GM21786 (cell line): ENCODE results near the gene CAMK2G.
"Not testable (repeated sequence)": the region's sequence is repeated elsewhere in the genome, so short reads cannot be mapped to it uniquely, and the experiment has no call there.

Experiments
- ATAC-seq: cut with Tn5 transposase; IDR thresholded peaks from one replicate; pipeline ENCODE4 v1.9.1; 2021; ENCODE audit not compliant: unreplicated experiment

Gene CAMK2G

GRCh38 chr10:73874267-73875138, at the start of gene CAMK2G:
Gene CAMK2G (minus strand): TSS chr10:73874555. CDS start chr10:73874461, 94 bp downstream.
- peak; percentile 84 for ATAC-seq

- ATAC-seq, result no peak
Observed at GRCh38 chr10:73922864-73923133, 48.4 kb upstream of the CAMK2G start.

- no peak for ATAC-seq
Observed at GRCh38 chr10:73922007-73922863, 47.9 kb upstream of the CAMK2G start.

GRCh38 chr10:73920089-73920488, 45.7 kb upstream of the CAMK2G start:
- no peak for ATAC-seq

- ATAC-seq, result not testable (repeated sequence)
Observed at GRCh38 chr10:73919481-73919880, 45.1 kb upstream of the CAMK2G start.

- no peak for ATAC-seq
Observed at GRCh38 chr10:73917566-73918305, 43.4 kb upstream of the CAMK2G start.

GRCh38 chr10:73916761-73917470, 42.6 kb upstream of the CAMK2G start:
- ATAC-seq, result no peak

- no peak for ATAC-seq
Observed at GRCh38 chr10:73915206-73915851, 41.0 kb upstream of the CAMK2G start.

GRCh38 chr10:73914036-73914435, 39.7 kb upstream of the CAMK2G start:
- ATAC-seq, result no peak

- no peak for ATAC-seq
Observed at GRCh38 chr10:73911553-73912004, 37.2 kb upstream of the CAMK2G start.

- no peak for ATAC-seq
Observed at GRCh38 chr10:73910764-73911552, 36.6 kb upstream of the CAMK2G start, which contains the start of gene PLAU. Gene PLAU (plus strand): TSS chr10:73911132. CDS start chr10:73911556, 424 bp downstream.

- no peak for ATAC-seq
Observed at GRCh38 chr10:73910401-73910763, 36.0 kb upstream of the CAMK2G start.

GRCh38 chr10:73909540-73910115, 35.3 kb upstream of the CAMK2G start:
- ATAC-seq, result no peak

- ATAC-seq, result peak; percentile 52
Observed at GRCh38 chr10:73908853-73909539, 34.6 kb upstream of the CAMK2G start.

GRCh38 chr10:73907841-73908517, 33.6 kb upstream of the CAMK2G start:
- no peak for ATAC-seq

GRCh38 chr10:73906524-73907447, 32.4 kb upstream of the CAMK2G start:
- ATAC-seq, result no peak
